H1 (cell line): ENCODE data around the gene B3GALT4. TPM values are rescaled to one million over a fixed set of nuclear protein-coding genes. Genes with fewer than 3 reads are reported as not detected.

ENCODE experiments used
- BACH1 ChIP-seq: IDR thresholded peaks from 2 replicates; pipeline ENCODE4 v1.6.1; 2012; ENCODE audit warnings: low read length, improper control_type of control experiment
- BCL11A ChIP-seq, 2 experiments: IDR thresholded peaks; one replicate each; pipeline ENCODE4 v1.6.1; 2011; ENCODE audit warnings: low read depth in 2 of 2, low read length in 2 of 2, mild to moderate bottlenecking in 2 of 2
- BRCA1 ChIP-seq: IDR thresholded peaks from 2 replicates; pipeline ENCODE4 v1.6.1; 2012; ENCODE audit warnings: low read depth, low read length, improper control_type of control experiment
- CBX5 ChIP-seq: fragments of 300-800, 300-1000 bp; sonication (generic); IDR thresholded peaks from 2 replicates; pipeline ENCODE4 v1.7.1; 2016; ENCODE audit warnings: antibody characterized with exemption, low read length, low read depth
- CEBPB ChIP-seq: IDR thresholded peaks from 2 replicates; pipeline ENCODE4 v1.6.1; 2012; ENCODE audit warnings: low read depth, low read length
- CHD1 ChIP-seq: IDR thresholded peaks from 2 replicates; pipeline ENCODE4 v1.6.1; 2012; ENCODE audit warnings: low read depth, low read length, improper control_type of control experiment
- EGR1 ChIP-seq: IDR thresholded peaks from 2 replicates; pipeline ENCODE4 v1.6.1; 2011; ENCODE audit warnings: low read depth, low read length, borderline replicate concordance
- EP300 ChIP-seq, 2 experiments: IDR thresholded peaks; 1 replicate in 1 of 2; 2 replicates in 1 of 2; pipeline ENCODE4 v1.6.1; 2011 to 2012; ENCODE audit warnings: low read depth in 2 of 2, low read length in 2 of 2, mild to moderate bottlenecking in 2 of 2, borderline replicate concordance in 1 of 2, inconsistent platforms in 1 of 2, moderate library complexity in 1 of 2
- HDAC2 ChIP-seq, 2 experiments: fragments of 300-600 bp in 1 of 2; sonication (generic) in 1 of 2; IDR thresholded peaks; 2 replicates each; pipeline ENCODE4 v1.6.1; 2011 to 2012; ENCODE audit warnings: low read depth in 2 of 2, low read length in 2 of 2, mild to moderate bottlenecking in 2 of 2, moderate library complexity in 2 of 2, borderline replicate concordance in 1 of 2, inconsistent platforms in 1 of 2
- JUN ChIP-seq: IDR thresholded peaks from 2 replicates; pipeline ENCODE4 v1.6.1; 2011; ENCODE audit warnings: low read depth, mild to moderate bottlenecking, improper control_type of control experiment, low read length
- KDM5A ChIP-seq: fragments of 200-600 bp; IDR thresholded peaks from 2 replicates; pipeline ENCODE4 v1.7.1; 2012; ENCODE audit warnings: mild to moderate bottlenecking, low read length, inconsistent platforms, mixed read lengths
- NANOG ChIP-seq: IDR thresholded peaks from 2 replicates; pipeline ENCODE4 v1.6.1; 2011; ENCODE audit warnings: low read length, low read depth, mild to moderate bottlenecking, inconsistent platforms; ENCODE audit not compliant: insufficient read depth, poor library complexity, severe bottlenecking
- POLR2A ChIP-seq, 2 experiments: IDR thresholded peaks; 1 replicate in 1 of 2; 2 replicates in 1 of 2; pipeline ENCODE4 v1.6.1; 2011; ENCODE audit warnings: low read depth in 2 of 2, low read length in 2 of 2, mild to moderate bottlenecking in 2 of 2; ENCODE audit errors: control extremely low read depth in 1 of 2
- RFX5 ChIP-seq: IDR thresholded peaks from 2 replicates; pipeline ENCODE4 v1.6.1; 2011; ENCODE audit warnings: low read depth, low read length, improper control_type of control experiment, borderline replicate concordance
- SIN3A ChIP-seq, 2 experiments: IDR thresholded peaks in 1 of 2; conservative IDR thresholded peaks in 1 of 2; 2 replicates each; pipeline ENCODE4 v1.6.1; 2011 to 2012; ENCODE audit warnings: low read length in 2 of 2, improper control_type of control experiment in 1 of 2, low read depth in 1 of 2, mild to moderate bottlenecking in 1 of 2
- SIX5 ChIP-seq: IDR thresholded peaks from 2 replicates; pipeline ENCODE4 v1.6.1; 2011; ENCODE audit warnings: mild to moderate bottlenecking, low read depth, low read length
- SP1 ChIP-seq: IDR thresholded peaks from 2 replicates; pipeline ENCODE4 v1.6.1; 2011; ENCODE audit warnings: low read depth, low read length
- SP2 ChIP-seq: IDR thresholded peaks from 2 replicates; pipeline ENCODE4 v1.6.1; 2012; ENCODE audit warnings: mild to moderate bottlenecking, low read length, inconsistent platforms
- TAF7 ChIP-seq: optimal IDR thresholded peaks from 2 replicates; pipeline ENCODE3; 2011; ENCODE audit warnings: low read depth, mild to moderate bottlenecking, inconsistent platforms, low read length, moderate library complexity, borderline replicate concordance
- TCF12 ChIP-seq: IDR thresholded peaks from 2 replicates; pipeline ENCODE4 v1.6.1; 2011; ENCODE audit warnings: low read depth, mild to moderate bottlenecking, low read length
- polyA plus RNA-seq, 7 experiments: library from polyadenylated mRNA; depleted of rRNA in 3 of 7; stranded (reverse) in 5 of 7; unstranded in 2 of 7; fragments of >200 nt in 5 of 7; fragments of 200-250 nt in 2 of 7; gene quantifications; 1 replicate in 5 of 7; 2 replicates in 1 of 7; 4 replicates in 1 of 7; pipeline versions ENCODE4 v1.2.1 to v1.2.3, GENCODE V29; 2011 to 2013; ENCODE audit warnings: missing spikeins in 2 of 7, mixed read lengths in 2 of 7
- total RNA-seq: library from RNA; stranded (reverse); fragmentation: NEBNext Ultra II Directional; extraction: Animal tissue kit (Norgen Biotek cat#: 25700); gene quantifications from 2 replicates; pipeline ENCODE4 v1.2.1, GENCODE V29; 2021
- TF ChIP-seq, protein P1 (sequence below): IDR thresholded peaks from 2 replicates; pipeline ENCODE4 v1.6.1; 2012; ENCODE audit warnings: inconsistent platforms
- TF ChIP-seq, protein P2 (sequence below): IDR thresholded peaks from 2 replicates; pipeline ENCODE4 v1.6.1; 2011; ENCODE audit warnings: low read length, improper control_type of control experiment

Gene B3GALT4
- total and polyA plus RNA-seq, 2 of the 8 experiments (the other 6 are each of a cell fraction or from before 2014, with no cell fraction given) = 2.2 to 3.0 TPM

- 0 out of 2 replicates have a peak, but pooled peaks have one; percentile 16 for TF ChIP-seq BACH1
- no peak for TF ChIP-seq JUN
- TF ChIP-seq SP2 = peak; percentile 19; the same call in 1 of the 2 replicates
- no peak for TF ChIP-seq CHD1
- TF ChIP-seq SP1 = peak; percentile 70; the same call in 1 of the 2 replicates
- TF ChIP-seq SIX5 = no peak
- no peak for TF ChIP-seq NANOG
- TF ChIP-seq, protein P1, sequence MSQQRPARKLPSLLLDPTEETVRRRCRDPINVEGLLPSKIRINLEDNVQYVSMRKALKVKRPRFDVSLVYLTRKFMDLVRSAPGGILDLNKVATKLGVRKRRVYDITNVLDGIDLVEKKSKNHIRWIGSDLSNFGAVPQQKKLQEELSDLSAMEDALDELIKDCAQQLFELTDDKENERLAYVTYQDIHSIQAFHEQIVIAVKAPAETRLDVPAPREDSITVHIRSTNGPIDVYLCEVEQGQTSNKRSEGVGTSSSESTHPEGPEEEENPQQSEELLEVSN = no peak; the same call in 1 of the 2 replicates
- TF ChIP-seq BCL11A (IDR thresholded peaks at IDR 0.05; ENCODE audit: low read depth in 2 of 2, low read length in 2 of 2) = no peak
- no peak for TF ChIP-seq TAF7
- no peak for TF ChIP-seq BRCA1
- no peak for TF ChIP-seq KDM5A
- TF ChIP-seq EP300 (IDR thresholded peaks at IDR 0.05; ENCODE audit: borderline replicate concordance in 1 of 2, low read depth in 2 of 2, low read length in 2 of 2) = no peak
- peak in 1 of 2 experiments; percentile 70; a peak in 2 of 4 replicates for TF ChIP-seq SIN3A (conservative IDR thresholded peaks at IDR 0.05 in 1 of 2, IDR thresholded peaks at IDR 0.05 in 1 of 2; ENCODE audit: low read depth in 1 of 2, low read length in 2 of 2)
- TF ChIP-seq, protein P2, sequence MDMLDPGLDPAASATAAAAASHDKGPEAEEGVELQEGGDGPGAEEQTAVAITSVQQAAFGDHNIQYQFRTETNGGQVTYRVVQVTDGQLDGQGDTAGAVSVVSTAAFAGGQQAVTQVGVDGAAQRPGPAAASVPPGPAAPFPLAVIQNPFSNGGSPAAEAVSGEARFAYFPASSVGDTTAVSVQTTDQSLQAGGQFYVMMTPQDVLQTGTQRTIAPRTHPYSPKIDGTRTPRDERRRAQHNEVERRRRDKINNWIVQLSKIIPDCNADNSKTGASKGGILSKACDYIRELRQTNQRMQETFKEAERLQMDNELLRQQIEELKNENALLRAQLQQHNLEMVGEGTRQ = no peak
- TF ChIP-seq HDAC2 (IDR thresholded peaks at IDR 0.05; ENCODE audit: borderline replicate concordance in 1 of 2, low read depth in 2 of 2, low read length in 2 of 2) = no peak
- no peak for TF ChIP-seq CEBPB
- TF ChIP-seq CBX5 = no peak
- TF ChIP-seq POLR2A (IDR thresholded peaks at IDR 0.05; ENCODE audit: control extremely low read depth in 1 of 2, low read depth in 2 of 2, low read length in 2 of 2) = peak in 1 of 2 experiments; percentile 70; a peak in 2 of 3 replicates
- TF ChIP-seq RFX5 = peak; percentile 46; the same call in 1 of the 2 replicates
- TF ChIP-seq TCF12 = no peak
- TF ChIP-seq EGR1 = no peak
These were observed 27.8 kb upstream of the B3GALT4 start (continued) for GRCh38 chr6:33248932-33249731.
